ENCODE measurements around the gene THPO. TPM values are rescaled to one million over a fixed set of nuclear protein-coding genes. Genes with fewer than 3 reads are reported as not detected.

THPO gene
- polyA plus RNA-seq, 3 donors, result not detected

- Histone ChIP-seq H3K4me1 (ENCODE audit: control insufficient read depth in 1 of 2, insufficient read depth in 2 of 2, low read length in 2 of 2) (no peaks in the 10 kb centered on the region), H3K9me3 (replicated peaks in 1 of 2; ENCODE audit: control insufficient read depth in 1 of 2, insufficient read depth in 1 of 2, low read length in 2 of 2) (no peaks in the 10 kb centered on the region), H4K20me1 (ENCODE audit: insufficient read depth, low read length) (no peaks in the 10 kb centered on the region), H3K27me3 (ENCODE audit: control insufficient read depth in 2 of 2, insufficient read depth in 2 of 2, low read length in 2 of 2) (peaks cover 0 to 10% of the 10 kb centered on the region in 2 donors), H3K36me3 (replicated peaks in 1 of 2; ENCODE audit: control insufficient read depth in 1 of 2, insufficient read depth in 2 of 2, low read length in 2 of 2) (no peaks in the 10 kb centered on the region), H3K4me2 (replicated peaks; ENCODE audit: extremely low read depth, low read length, poor library complexity, severe bottlenecking) (no peak overlapping the region), H3K79me2 (ENCODE audit: insufficient read depth, low read length) (no peaks in the 10 kb centered on the region), H3K4me3 (replicated peaks in 1 of 3; ENCODE audit: low read depth in 2 of 3, low read length in 3 of 3) (no peak overlapping the region), H3K27ac (ENCODE audit: low read depth in 1 of 2, low read length in 2 of 2) (no peak overlapping the region), H2AFZ (ENCODE audit: insufficient read depth, low read depth, low read length, poor library complexity, severe bottlenecking) (no peak overlapping the region), H3K9ac (ENCODE audit: insufficient read depth, low read length, poor library complexity, severe bottlenecking) (no peak overlapping the region)
- peaks cover 5% of the 10 kb centered on the region for H3K4me1 Mint-ChIP-seq
- H3K36me3 Mint-ChIP-seq, result no peaks in the 10 kb centered on the region
- 80% methylated on average over 6 of the region's 8 CpGs for WGBS (ENCODE audit: insufficient coverage)
- H3K27me3 Mint-ChIP-seq (ENCODE audit: low read depth in 3 of 3), result peaks cover 20 to 36% (median 25%) of the 10 kb centered on the region in 3 donors
- peaks cover 0 to 4% (median 0%) of the 10 kb centered on the region in 7 donors for H3K9me3 Mint-ChIP-seq
- no peak for DNase-seq
- H3K27ac Mint-ChIP-seq, result no peak overlapping the region
- intact Hi-C loops (cut with micrococcal nuclease), result no loop called here
- TF ChIP-seq CTCF (IDR thresholded peaks at IDR 0.05), result no peak
- H3K4me3 Mint-ChIP-seq, result no peak overlapping the region
Measured at GRCh38 chr3:184388164-184388935, 10.3 kb upstream of the THPO start.

GRCh38 chr3:184387174-184387714 is 9.2 kb upstream of the THPO start:
- no peak for DNase-seq
- peaks cover under 1 to 21% of the 10 kb centered on the region in 2 donors for H3K27me3 ChIP-seq (ENCODE audit: control insufficient read depth in 2 of 2, insufficient read depth in 2 of 2, low read length in 2 of 2)
- no peaks in the 10 kb centered on the region for H3K36me3 Mint-ChIP-seq
- no peaks in the 10 kb centered on the region for H3K79me2 ChIP-seq (ENCODE audit: insufficient read depth, low read length)
- H3K27ac Mint-ChIP-seq, result no peak overlapping the region
- 98% methylated on average over 12 of the region's 12 CpGs for WGBS (ENCODE audit: insufficient coverage)
- intact Hi-C loops (cut with micrococcal nuclease), result no loop called here
- H3K27me3 Mint-ChIP-seq (ENCODE audit: low read depth in 3 of 3), result peaks cover 31 to 47% (median 36%) of the 10 kb centered on the region in 3 donors
- TF ChIP-seq CTCF (IDR thresholded peaks at IDR 0.05), result no peak
- peaks cover 0 to 5% (median 0%) of the 10 kb centered on the region in 7 donors for H3K9me3 Mint-ChIP-seq
- no peak overlapping the region for H3K4me2 ChIP-seq (replicated peaks; ENCODE audit: extremely low read depth, low read length, poor library complexity, severe bottlenecking)
- no peaks in the 10 kb centered on the region for H3K9me3 ChIP-seq (replicated peaks in 1 of 2; ENCODE audit: control insufficient read depth in 1 of 2, insufficient read depth in 1 of 2, low read length in 2 of 2)
- no peaks in the 10 kb centered on the region for H4K20me1 ChIP-seq (ENCODE audit: insufficient read depth, low read length)
- H3K4me3 ChIP-seq (replicated peaks in 1 of 3; ENCODE audit: low read depth in 2 of 3, low read length in 3 of 3), result no peak overlapping the region
- H3K4me1 ChIP-seq (ENCODE audit: control insufficient read depth in 1 of 2, insufficient read depth in 2 of 2, low read length in 2 of 2), result no peaks in the 10 kb centered on the region
- no peak overlapping the region for H3K4me3 Mint-ChIP-seq
- no peak overlapping the region for H3K9ac ChIP-seq (ENCODE audit: insufficient read depth, low read length, poor library complexity, severe bottlenecking)
- H3K4me1 Mint-ChIP-seq, result peaks cover 5% of the 10 kb centered on the region
- H2AFZ ChIP-seq (ENCODE audit: insufficient read depth, low read depth, low read length, poor library complexity, severe bottlenecking), result no peak overlapping the region
- H3K36me3 ChIP-seq (replicated peaks in 1 of 2; ENCODE audit: control insufficient read depth in 1 of 2, insufficient read depth in 2 of 2, low read length in 2 of 2), result no peaks in the 10 kb centered on the region
- H3K27ac ChIP-seq (ENCODE audit: low read depth in 1 of 2, low read length in 2 of 2), result no peak overlapping the region
